Uterus (tissue), 2 donors: ENCODE measurements around the gene SAA2.

Experiments
- CTCF ChIP-seq, 4 experiments: fragments of 200-600 bp in 2 of 4; fragments of 450-650 bp in 2 of 4; sonication (generic) in 2 of 4; IDR thresholded peaks; one replicate each; pipeline ENCODE4 v1.5.1; 2016 to 2019; ENCODE audit warnings: antibody characterized with exemption in 4 of 4, mild to moderate bottlenecking in 2 of 4, moderate library complexity in 1 of 4
- POLR2A ChIP-seq, 2 donors: fragments of 450-650 bp; IDR thresholded peaks; one replicate each; pipeline ENCODE4 v1.6.1; 2016; ENCODE audit warnings: antibody characterized with exemption in 2 of 2, mild to moderate bottlenecking in 1 of 2, moderate library complexity in 1 of 2

GRCh38 chr11:18264677-18265555, 16.4 kb upstream of the SAA2 start:
- TF ChIP-seq CTCF (IDR thresholded peaks at IDR 0.05) (no peak), POLR2A (IDR thresholded peaks at IDR 0.05) (no peak)
